GM18508 (cell line): Measurements from ENCODE around the gene TMPO.
"Not testable (repeated sequence)": the region's sequence is repeated elsewhere in the genome, so short reads cannot be mapped to it uniquely, and the experiment has no call there.

ENCODE experiments used
- ATAC-seq: cut with Tn5 transposase; IDR thresholded peaks from one replicate; pipeline ENCODE4 v1.9.1; 2021; ENCODE audit warnings: moderate number of reproducible peaks; ENCODE audit not compliant: insufficient read depth, unreplicated experiment

Gene TMPO

GRCh38 chr12:98515287-98516110, at the start of gene TMPO:
Gene TMPO, plus strand, starts transcription at chr12:98515590. Its CDS starts 278 bp downstream, at chr12:98515868.
- peak; percentile 48 for ATAC-seq

- no peak for ATAC-seq
These were observed 49.3 kb upstream of the TMPO start for GRCh38 chr12:98465950-98466602.

DNA sequence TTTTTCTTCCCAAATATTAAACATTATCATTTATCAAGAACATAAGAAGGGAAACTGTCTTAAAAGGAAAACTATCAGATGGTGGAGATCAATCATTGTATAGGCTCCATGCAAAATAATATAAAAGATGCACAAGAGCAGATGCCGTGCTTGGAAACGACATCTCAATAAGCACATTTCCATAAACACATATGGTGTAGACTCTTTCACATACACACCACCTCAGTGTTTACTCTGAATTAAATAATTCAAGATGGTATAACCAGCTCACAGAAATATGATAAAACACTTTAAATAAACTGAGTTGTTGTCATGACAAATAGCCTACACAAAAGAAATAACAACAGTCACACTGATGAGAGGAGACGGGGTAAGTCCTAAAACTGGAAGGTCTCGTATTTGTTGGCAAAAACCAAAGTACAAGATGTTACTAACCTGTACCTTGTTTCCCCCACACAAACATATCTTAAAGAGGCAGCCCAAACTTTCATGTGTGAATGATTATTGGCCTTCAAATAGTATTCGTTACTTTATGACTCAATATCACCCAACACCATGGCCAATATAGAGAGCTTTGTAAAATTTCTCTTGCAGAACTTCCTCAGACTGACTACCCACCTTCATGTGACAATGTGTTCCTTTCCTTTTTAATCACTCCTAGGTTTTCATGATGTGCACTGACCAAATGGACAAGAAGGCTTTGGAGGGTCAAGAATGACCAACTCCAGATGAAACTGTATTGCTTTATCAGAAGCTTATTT, 48.6 kb upstream of the TMPO start:
- no peak for ATAC-seq

DNA sequence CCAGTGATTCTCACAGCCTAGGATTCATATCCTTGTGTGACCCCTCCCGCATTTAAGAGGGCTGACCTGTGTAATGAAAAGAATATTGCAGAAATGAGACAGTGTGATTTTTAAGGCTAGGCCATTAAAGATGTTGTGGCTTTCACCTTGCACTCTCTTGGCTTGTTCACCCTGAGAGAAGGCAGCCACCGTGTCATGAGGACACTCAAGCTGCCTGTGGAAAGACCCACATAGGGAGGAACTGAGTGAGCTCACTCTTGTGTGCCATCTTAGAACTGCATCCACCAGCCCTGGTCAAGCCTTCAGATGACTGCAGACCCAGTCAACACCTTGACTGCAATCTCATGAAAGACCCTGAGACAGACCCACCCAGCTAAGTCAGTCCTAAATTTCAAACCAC, 46.3 kb upstream of the TMPO start:
- no peak for ATAC-seq

GRCh38 chr12:98470469-98471082, 44.8 kb upstream of the TMPO start:
- no peak for ATAC-seq

DNA sequence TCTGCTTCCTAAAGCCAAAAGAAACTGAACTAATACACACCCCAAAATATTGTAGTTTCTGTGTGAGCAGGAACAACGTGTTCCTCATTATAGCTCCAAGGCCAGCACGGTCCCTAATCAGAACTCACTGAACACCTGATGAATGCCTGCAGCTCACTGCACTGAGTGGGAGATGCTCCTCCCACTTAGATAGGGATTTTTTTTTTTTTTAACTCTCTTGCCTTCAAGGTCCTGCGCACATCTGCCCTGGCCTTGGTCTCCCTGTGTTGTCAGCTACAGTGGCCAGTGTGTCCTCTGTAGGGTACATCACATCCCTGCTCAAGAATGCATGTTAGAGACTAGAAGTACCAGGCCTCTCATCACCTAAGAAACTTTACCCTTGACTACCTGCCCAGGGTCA, 44.3 kb upstream of the TMPO start:
- no peak for ATAC-seq

DNA sequence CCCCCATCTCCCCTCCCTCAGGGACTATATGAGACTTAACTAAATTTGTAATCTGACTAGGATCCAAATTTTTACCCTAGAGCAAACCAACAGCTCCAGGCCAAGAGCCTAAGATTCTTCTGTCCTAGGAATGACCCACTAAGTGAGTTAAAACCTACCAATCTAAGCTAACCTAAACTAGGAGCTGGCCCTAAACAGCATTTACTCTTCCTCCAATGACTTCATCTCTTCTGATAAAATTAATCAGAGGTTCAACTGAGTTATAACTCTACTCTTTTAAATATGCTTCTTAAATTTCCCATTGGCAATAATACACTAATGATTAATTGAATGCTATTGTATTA, 39.9 kb upstream of the TMPO start:
- ATAC-seq: no peak

DNA sequence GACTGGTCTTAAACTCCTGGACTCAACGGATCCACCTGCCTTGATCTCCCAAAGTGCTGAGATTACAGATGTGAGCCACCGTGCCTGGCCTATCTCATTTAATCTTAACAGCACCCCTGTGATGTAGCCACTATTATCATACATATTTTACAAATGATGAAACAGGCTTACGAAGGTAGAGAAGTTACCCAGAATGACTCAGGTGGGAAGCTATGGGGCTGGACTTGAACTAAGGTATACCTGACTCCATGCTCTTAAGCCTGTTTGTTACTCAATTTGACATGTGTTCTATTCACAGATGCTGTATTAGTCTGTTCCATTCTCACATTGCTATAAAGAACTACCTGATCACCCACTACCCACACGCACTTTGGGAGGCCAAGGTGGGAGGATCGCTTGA, 36.8 kb upstream of the TMPO start:
- no peak for ATAC-seq

- ATAC-seq: no peak
These were observed 31.5 kb upstream of the TMPO start for GRCh38 chr12:98483621-98484503.

DNA sequence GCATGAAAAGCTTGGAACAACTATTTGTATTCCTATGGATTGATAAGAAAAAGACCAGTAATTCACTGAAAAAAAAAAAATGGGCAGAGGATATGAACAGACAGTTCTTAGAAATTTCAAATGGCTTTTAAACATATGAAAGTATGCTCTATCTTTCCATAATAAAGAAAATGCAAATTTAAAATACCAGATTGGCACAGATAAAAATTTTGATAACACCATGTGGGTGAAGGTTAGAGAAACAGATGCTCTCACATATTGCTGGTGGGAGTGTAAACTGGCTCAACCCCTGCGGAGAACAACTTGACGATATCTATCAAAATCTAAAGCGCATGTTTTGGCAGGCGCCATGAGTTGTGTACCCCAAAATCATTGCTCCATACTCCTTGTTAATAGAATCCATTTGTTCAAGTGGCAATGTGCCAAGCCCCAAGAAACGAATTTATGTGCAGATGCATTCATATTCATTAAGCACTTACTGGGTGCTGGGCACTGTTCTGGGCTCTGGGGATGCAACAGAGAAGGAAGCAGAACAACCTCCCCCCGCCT, 29.5 kb upstream of the TMPO start:
- no peak for ATAC-seq

DNA sequence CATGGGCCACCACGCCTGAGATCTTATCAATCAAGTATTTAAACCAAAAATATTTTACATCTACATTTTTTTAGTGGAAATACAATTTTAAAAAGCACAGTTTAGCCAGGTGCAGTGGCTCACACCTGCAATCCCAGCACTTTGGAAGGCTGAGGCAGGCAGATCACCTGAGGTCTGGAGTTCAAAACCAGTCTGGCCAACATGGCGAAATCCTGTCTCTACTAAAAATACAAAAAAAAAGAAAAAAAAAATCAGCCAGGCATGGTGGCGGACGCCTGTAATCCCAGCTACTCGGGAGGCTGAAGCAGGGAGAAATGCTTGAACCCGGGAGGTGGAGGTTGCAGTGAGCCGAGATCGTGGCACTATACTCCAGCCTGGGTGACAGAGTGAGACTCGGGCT, 27.0 kb upstream of the TMPO start:
- ATAC-seq: not testable (repeated sequence)

GRCh38 chr12:98489176-98489575, 26.2 kb upstream of the TMPO start:
- no peak for ATAC-seq

DNA sequence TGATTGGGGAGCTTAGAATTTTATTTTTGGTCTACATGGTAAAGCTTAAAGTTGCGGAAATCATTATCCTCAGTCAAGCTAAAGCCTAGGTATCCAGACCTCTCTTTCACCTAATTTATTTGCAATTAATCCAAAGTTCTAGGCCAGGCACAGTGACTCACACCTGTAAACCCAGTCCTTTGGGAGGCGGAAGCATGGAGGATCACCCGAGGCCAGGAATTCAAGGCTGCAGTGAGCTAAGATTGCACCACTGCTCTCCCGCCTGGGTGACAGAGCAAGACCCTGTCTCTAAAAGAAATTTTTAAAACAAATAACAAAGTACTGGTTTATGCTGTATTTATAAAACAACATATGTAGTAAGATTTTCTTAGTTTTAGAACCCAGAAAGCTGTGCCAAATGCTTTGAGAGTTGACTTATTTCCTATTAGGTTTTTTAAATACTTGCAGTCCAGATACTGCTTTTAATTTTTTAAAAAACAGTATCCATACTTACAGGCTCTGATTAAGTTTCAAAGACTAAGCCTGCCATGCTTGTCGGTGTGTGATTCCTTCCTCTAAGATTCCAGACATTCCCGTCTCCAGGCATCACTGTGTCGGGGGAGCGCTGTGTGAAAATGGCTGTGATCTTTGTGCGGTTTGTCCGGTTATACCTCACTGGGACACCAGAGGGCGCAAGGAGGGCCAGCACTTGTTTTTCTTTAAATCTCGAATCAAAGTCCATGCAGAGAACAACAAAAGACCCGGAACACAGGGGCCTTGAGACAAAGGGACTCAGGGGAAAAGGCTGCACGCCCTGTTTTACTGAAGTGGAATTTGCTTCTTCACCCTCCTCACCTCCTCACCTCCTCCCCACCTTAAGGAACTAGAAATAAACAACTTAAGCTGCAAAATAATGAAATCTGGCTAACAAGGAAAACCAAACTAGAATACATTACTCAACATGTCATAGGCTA, 24.6 kb upstream of the TMPO start:
- no peak for ATAC-seq

GRCh38 chr12:98492580-98493140, 22.7 kb upstream of the TMPO start:
- ATAC-seq: no peak

- ATAC-seq: not testable (repeated sequence)
These were observed 14.1 kb upstream of the TMPO start for GRCh38 chr12:98501266-98501629.

GRCh38 chr12:98503342-98503591, 12.1 kb upstream of the TMPO start:
- ATAC-seq: peak; percentile 57

DNA sequence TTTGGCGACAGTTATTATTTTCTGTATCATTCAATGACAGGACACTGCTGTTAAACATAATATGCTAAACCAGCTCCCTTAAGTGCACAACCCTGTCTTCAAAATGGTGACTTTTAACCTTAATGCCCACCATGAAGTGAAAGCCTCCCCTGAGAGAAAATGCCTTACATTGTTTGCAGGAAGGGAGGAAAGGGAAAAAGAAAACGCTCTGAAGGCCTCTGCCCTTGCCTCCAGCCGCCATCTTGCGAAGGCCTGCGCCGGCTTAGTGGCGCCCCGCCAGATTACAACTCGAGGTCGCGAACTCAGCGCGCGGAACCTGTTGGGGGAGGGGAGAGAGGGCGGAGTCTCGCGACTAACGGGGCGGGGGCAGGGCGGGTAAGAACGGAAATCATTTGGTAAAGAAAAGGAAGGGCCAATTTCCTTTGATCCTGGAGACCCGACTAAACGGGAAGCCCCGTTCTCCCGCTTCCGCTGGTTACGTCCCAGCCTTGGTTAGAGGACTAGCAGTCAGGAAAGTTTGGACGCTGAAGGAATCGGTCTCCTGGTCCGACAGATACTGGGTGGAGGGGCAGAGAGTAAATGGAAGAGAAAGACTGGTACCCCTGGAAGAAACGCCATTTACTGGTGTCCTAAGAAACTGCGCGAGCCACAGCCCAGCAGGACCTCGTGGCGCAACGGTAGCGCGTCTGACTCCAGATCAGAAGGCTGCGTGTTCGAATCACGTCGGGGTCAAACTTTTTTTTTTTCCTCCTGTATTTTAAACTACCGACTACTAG, 11.6 kb upstream of the TMPO start:
- peak; percentile 48 for ATAC-seq

- ATAC-seq: no peak
These were observed 11.1 kb upstream of the TMPO start for GRCh38 chr12:98504368-98504617.
